GM12878 (cell line): ENCODE results near the gene PIR. TPM values are rescaled to one million over a fixed set of nuclear protein-coding genes. Genes with fewer than 3 reads are reported as not detected.

ENCODE experiments used
- ATAC-seq: fragments of 200-7000 bp; cut with Tn5 transposase; 3 replicates; pipeline ENCODE4 v1.9.1; 2020; ENCODE audit warnings: mild to moderate bottlenecking, moderate library complexity
- BruUV-seq: library from RNA; stranded (reverse); fragments of 400-500 nt; replicated peaks from 2 replicates; lab custom pipeline; 2021; lab: Mats Ljungman, UMichigan
- CTCF ChIA-PET: fragments of 300-600 bp; sonication (Branson Sonifier 250); formaldehyde crosslinking; extraction: SDS; loops from one replicate; lab custom pipeline; 2021; ENCODE audit warnings: inconsistent platforms; lab: Yijun Ruan, JAX
- POLR2A ChIA-PET: fragments of 350-600 bp; formaldehyde crosslinking; extraction: SDS; loops from one replicate; lab custom pipeline; 2021; ENCODE audit warnings: inconsistent platforms; lab: Charles Lee
- RAD21 ChIA-PET: fragments of 300-600 bp; sonication (Branson Sonifier 250); formaldehyde crosslinking; loops from one replicate; lab custom pipeline; 2023; ENCODE audit warnings: antibody characterized with exemption; ENCODE audit not compliant: unreplicated experiment; lab: Charles Lee
- SMC1A ChIA-PET: fragments of 300-600 bp; sonication (Branson Sonifier 250); formaldehyde crosslinking; loops from one replicate; lab custom pipeline; 2023; ENCODE audit not compliant: unreplicated experiment, uncharacterized antibody; lab: Charles Lee
- DNase-seq: peaks from one replicate; pipeline ENCODE4 v3.0.0-alpha.2; 2011; ENCODE audit warnings: low read depth, low spot score
- FAIRE-seq: peaks from 3 replicates; lab custom pipeline; 2011; peaks lifted over from hg19 to GRCh38; lab: Jason Lieb, UNC
- H2AFZ ChIP-seq: 2 replicates; pipeline ENCODE4 v1.6.0; 2011; ENCODE audit warnings: low read depth, low read length, control low read depth; ENCODE audit not compliant: control insufficient read depth
- H3K27ac ChIP-seq: 2 replicates; pipeline ENCODE4 v1.5.1; 2011; ENCODE audit warnings: control low read depth; ENCODE audit not compliant: control insufficient read depth, insufficient read depth
- H3K27me3 ChIP-seq, 2 experiments: replicated peaks in 1 of 2; 2 replicates each; pipeline versions ENCODE4 v1.6.0 to v1.6.1; 2011; ENCODE audit warnings: low read length in 1 of 2; ENCODE audit not compliant: control insufficient read depth in 2 of 2, insufficient read depth in 2 of 2
- H3K36me3 ChIP-seq, 2 experiments: 2 replicates each; pipeline ENCODE4 v1.5.1; 2011; ENCODE audit warnings: low read length in 1 of 2; ENCODE audit not compliant: control insufficient read depth in 2 of 2, insufficient read depth in 2 of 2
- H3K4me1 ChIP-seq: 2 replicates; pipeline ENCODE4 v1.6.1; 2011; ENCODE audit warnings: mild to moderate bottlenecking, low read length, moderate library complexity, mixed read lengths; ENCODE audit not compliant: control insufficient read depth, insufficient read depth
- H3K4me2 ChIP-seq: 2 replicates; pipeline ENCODE4 v1.6.0; 2011; ENCODE audit warnings: control low read depth; ENCODE audit not compliant: control insufficient read depth, insufficient read depth
- H3K4me3 ChIP-seq: fragments of 200-600 bp; sonication (generic); 2 replicates; pipeline ENCODE4 v1.5.1; 2016
- H3K79me2 ChIP-seq: 2 replicates; pipeline ENCODE4 v1.6.0; 2011; ENCODE audit warnings: low read length; ENCODE audit not compliant: control insufficient read depth, insufficient read depth
- H3K9ac ChIP-seq: 2 replicates; pipeline ENCODE4 v1.8.0; 2011; ENCODE audit warnings: low read length, control low read depth, mixed read lengths; ENCODE audit not compliant: control insufficient read depth, insufficient read depth
- H3K9me3 ChIP-seq: replicated peaks from 3 replicates; pipeline ENCODE4 v1.5.1; 2011; ENCODE audit warnings: mild to moderate bottlenecking, low read length; ENCODE audit not compliant: control insufficient read depth, insufficient read depth
- H4K20me1 ChIP-seq: 2 replicates; pipeline ENCODE4 v1.6.0; 2011; ENCODE audit not compliant: control insufficient read depth, insufficient read depth
- POLR2A ChIP-seq: IDR thresholded peaks from 2 replicates; pipeline ENCODE4 v1.6.1; 2011; ENCODE audit warnings: low read depth, mild to moderate bottlenecking, low read length
- SUZ12 ChIP-seq: fragments of 200-600 bp; sonication (generic); IDR thresholded peaks from one replicate; pipeline ENCODE4 v1.6.1; 2018; ENCODE audit warnings: antibody characterized with exemption, mild to moderate bottlenecking; ENCODE audit not compliant: unreplicated experiment
- WGBS: methylation state at CpG from one replicate; pipeline ENCODE4 v1.1.6; 2016; ENCODE audit warnings: low lambda C conversion rate; ENCODE audit not compliant: insufficient replicate concordance, insufficient coverage; ENCODE audit errors: missing lambda C conversion rate; 5-methylcytosine and 5-hydroxymethylcytosine counted together
- in situ Hi-C: fragments of 300-500 bp; cut with MboI; formaldehyde crosslinking; loops from 9 replicates; pipeline ENCODE4 v1.14.3; 2018; ENCODE audit warnings: mixed read lengths
- intact Hi-C: fragments of 100-400 bp; cut with micrococcal nuclease; formaldehyde crosslinking; loops from one replicate; pipeline ENCODE4 v1.14.2; 2022; ENCODE audit not compliant: unreplicated experiment
- polyA plus RNA-seq, 11 experiments: library from polyadenylated mRNA; depleted of rRNA in 4 of 11; unstranded in 6 of 11; stranded (reverse) in 5 of 11; fragments of >200 nt; fragmentation: Nextera tagmentation in 4 of 11; fragmentation: Illumina TruSeq in 1 of 11; extraction: Ambion mirVana in 4 of 11; extraction: Trizol in 1 of 11; gene quantifications; 1 replicate in 1 of 11; 2 replicates in 10 of 11; pipeline versions ENCODE4 v1.2.1 to v1.2.3, GENCODE V29; 2011 to 2016; ENCODE audit warnings: inconsistent platforms in 2 of 11, missing spikeins in 2 of 11, low read depth in 1 of 11
- total RNA-seq, 4 experiments: library from RNA; depleted of rRNA in 3 of 4; stranded (reverse); fragments of >200 nt in 3 of 4; fragmentation: Illumina TruSeq in 1 of 4; extraction: Trizol in 1 of 4; gene quantifications; 2 replicates each; pipeline versions ENCODE4 v1.2.1 to v1.2.3, GENCODE V29; 2013 to 2021
- TF ChIP-seq, protein P1 (sequence below): fragments of 450-650 bp; IDR thresholded peaks from 2 replicates; pipeline ENCODE4 v1.6.1; 2018; ENCODE audit warnings: borderline replicate concordance, mild to moderate bottlenecking; ENCODE audit not compliant: partially characterized antibody

The PIR gene
- total and polyA plus RNA-seq, 10 of the 15 experiments (the other 5 are each of a cell fraction or from before 2014, with no cell fraction given): 3.8 to 16.5 (median 7.3) TPM

DNA sequence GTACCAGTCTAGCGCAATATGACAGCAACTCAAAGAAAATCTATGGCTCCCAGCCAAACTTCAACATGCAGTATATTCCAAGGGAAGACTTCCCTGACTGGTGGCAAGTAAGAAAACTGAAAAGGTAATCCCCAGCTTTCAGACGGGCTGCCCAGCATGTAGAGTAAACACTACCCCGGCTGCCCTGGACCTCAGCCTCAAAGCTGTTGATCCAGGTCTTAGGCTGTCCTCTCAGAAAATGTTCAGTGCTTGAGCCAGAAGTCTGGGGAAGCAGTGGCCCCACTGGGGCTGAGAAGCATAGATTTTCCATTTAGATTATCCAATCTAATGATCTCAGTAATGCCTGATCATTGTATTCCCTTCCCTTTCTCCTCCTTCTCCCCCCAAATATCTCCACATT, 29.3 kb upstream of the PIR start:
- DNase-seq: no peak
- Histone ChIP-seq H3K4me3 (no peak overlapping the region), H3K27ac (no peak overlapping the region), H3K4me2 (no peak overlapping the region), H3K9ac (no peak overlapping the region), H2AFZ (no peak overlapping the region), H3K9me3 (no peaks in the 10 kb centered on the region), H3K36me3 (no peaks in the 10 kb centered on the region), H3K27me3 (peaks cover 0 to 5% of the 10 kb centered on the region in 2 experiments; a peak in 2 of 4 replicates), H3K79me2 (no peaks in the 10 kb centered on the region), H4K20me1 (no peaks in the 10 kb centered on the region), H3K4me1 (no peaks in the 10 kb centered on the region)
- ATAC-seq: no peak
- WGBS: 39% methylated on average over 3 of the region's 3 CpGs
- BruUV-seq: no TSS peak
- ChIA-PET POLR2A (no interaction called here), RAD21 (no interaction called here), SMC1A (no interaction called here), CTCF (no interaction called here)
- in situ Hi-C loops: no loop called here
- intact Hi-C loops: no loop called here
- TF ChIP-seq SUZ12: no peak
- no peak for FAIRE-seq

DNA sequence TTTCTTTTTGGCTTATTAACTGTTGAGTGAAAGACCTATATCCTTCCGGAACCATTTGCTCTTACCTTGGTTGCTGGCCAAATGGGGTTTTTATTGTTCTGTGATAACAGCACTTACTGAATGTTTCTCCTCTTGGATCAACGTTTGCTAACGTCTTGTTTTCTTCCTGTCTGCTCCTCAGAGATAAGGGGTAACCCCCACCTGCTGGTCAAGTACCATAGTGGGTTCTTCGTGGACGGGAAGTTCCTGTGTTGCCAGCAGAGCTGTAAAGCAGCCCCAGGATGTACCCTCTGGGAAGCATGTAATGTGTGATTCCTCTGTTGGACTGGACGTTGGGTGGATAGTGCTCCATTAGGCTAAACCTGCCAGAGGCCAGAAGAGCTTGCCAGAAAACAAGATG, 22.8 kb upstream of the PIR start:
- no peak overlapping the region for H3K9ac ChIP-seq
- 14% methylated on average over 6 of the region's 6 CpGs for WGBS
- no peak for FAIRE-seq
- ATAC-seq: no peak
- H4K20me1 ChIP-seq: no peaks in the 10 kb centered on the region
- POLR2A ChIA-PET: no interaction called here
- H3K4me2 ChIP-seq: no peak overlapping the region
- no peaks in the 10 kb centered on the region; a peak in 3 of 4 replicates for H3K27me3 ChIP-seq
- intact Hi-C loops (no loop called here), in situ Hi-C loops (no loop called here)
- H3K79me2 ChIP-seq: no peaks in the 10 kb centered on the region
- H3K36me3 ChIP-seq: no peaks in the 10 kb centered on the region
- H3K27ac ChIP-seq: no peak overlapping the region
- no peaks in the 10 kb centered on the region for H3K9me3 ChIP-seq
- CTCF ChIA-PET: interaction anchor here (0.9 to 1.9 kb wide), 2 partner anchors 15 to 67 kb away, joined by 3 to 5 read pairs; partner anchors contain the start of gene BMX
- no peak for DNase-seq
- H2AFZ ChIP-seq: no peak overlapping the region
- no peak for TF ChIP-seq POLR2A
- TF ChIP-seq, protein P1, sequence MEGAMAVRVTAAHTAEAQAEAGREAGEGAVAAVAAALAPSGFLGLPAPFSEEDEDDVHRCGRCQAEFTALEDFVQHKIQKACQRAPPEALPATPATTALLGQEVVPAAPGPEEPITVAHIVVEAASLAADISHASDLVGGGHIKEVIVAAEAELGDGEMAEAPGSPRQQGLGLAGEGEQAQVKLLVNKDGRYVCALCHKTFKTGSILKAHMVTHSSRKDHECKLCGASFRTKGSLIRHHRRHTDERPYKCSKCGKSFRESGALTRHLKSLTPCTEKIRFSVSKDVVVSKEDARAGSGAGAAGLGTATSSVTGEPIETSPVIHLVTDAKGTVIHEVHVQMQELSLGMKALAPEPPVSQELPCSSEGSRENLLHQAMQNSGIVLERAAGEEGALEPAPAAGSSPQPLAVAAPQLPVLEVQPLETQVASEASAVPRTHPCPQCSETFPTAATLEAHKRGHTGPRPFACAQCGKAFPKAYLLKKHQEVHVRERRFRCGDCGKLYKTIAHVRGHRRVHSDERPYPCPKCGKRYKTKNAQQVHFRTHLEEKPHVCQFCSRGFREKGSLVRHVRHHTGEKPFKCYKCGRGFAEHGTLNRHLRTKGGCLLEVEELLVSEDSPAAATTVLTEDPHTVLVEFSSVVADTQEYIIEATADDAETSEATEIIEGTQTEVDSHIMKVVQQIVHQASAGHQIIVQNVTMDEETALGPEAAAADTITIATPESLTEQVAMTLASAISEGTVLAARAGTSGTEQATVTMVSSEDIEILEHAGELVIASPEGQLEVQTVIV: no peak
- no TSS peak for BruUV-seq
- SMC1A ChIA-PET: interaction anchor here (0.9 kb wide), 1 partner anchor 14 kb away, joined by 3 read pairs; no protein-coding TSS in a partner anchor
- H3K4me3 ChIP-seq: no peak overlapping the region
- RAD21 ChIA-PET: interaction anchor here (1.2 kb wide), 1 partner anchor 20 kb away, joined by 3 read pairs; no protein-coding TSS in a partner anchor
- H3K4me1 ChIP-seq: no peaks in the 10 kb centered on the region
